ENCODE results near the gene CST11.

CST11 gene

GRCh38 chr20:23437126-23437899 is 15.4 kb downstream of the CST11 start:
- Histone ChIP-seq H3K36me3 (replicated peaks; ENCODE audit: insufficient read depth, low read length) (no peaks in the 10 kb centered on the region), H2AFZ (ENCODE audit: low read length) (no peak overlapping the region), H3K4me3 (ENCODE audit: low read length) (no peak overlapping the region), H3K79me2 (ENCODE audit: low read length) (no peaks in the 10 kb centered on the region), H3K9ac (ENCODE audit: low read length) (no peak overlapping the region), H3K4me2 (ENCODE audit: low read depth, low read length) (no peak overlapping the region), H4K20me1 (ENCODE audit: insufficient read depth, low read length) (no peaks in the 10 kb centered on the region), H3K27ac (ENCODE audit: low read length) (no peak overlapping the region), H3K27me3 (replicated peaks; ENCODE audit: insufficient read depth, low read length) (no peaks in the 10 kb centered on the region), H3F3A (ENCODE audit: insufficient read depth, low read length) (no peaks in the 10 kb centered on the region), H3K9me2 (replicated peaks; ENCODE audit: insufficient read depth, low read length) (no peaks in the 10 kb centered on the region), H3K4me1 (ENCODE audit: low read length) (no peaks in the 10 kb centered on the region), H3K9me3 (replicated peaks; ENCODE audit: insufficient read depth, low read length) (no peaks in the 10 kb centered on the region)
- DNase-seq = no peak
- TF ChIP-seq EZH2 (optimal IDR thresholded peaks at IDR 0.05; ENCODE audit: low read depth, low read length) = no peak
- TF ChIP-seq, protein P1, sequence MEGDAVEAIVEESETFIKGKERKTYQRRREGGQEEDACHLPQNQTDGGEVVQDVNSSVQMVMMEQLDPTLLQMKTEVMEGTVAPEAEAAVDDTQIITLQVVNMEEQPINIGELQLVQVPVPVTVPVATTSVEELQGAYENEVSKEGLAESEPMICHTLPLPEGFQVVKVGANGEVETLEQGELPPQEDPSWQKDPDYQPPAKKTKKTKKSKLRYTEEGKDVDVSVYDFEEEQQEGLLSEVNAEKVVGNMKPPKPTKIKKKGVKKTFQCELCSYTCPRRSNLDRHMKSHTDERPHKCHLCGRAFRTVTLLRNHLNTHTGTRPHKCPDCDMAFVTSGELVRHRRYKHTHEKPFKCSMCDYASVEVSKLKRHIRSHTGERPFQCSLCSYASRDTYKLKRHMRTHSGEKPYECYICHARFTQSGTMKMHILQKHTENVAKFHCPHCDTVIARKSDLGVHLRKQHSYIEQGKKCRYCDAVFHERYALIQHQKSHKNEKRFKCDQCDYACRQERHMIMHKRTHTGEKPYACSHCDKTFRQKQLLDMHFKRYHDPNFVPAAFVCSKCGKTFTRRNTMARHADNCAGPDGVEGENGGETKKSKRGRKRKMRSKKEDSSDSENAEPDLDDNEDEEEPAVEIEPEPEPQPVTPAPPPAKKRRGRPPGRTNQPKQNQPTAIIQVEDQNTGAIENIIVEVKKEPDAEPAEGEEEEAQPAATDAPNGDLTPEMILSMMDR (IDR thresholded peaks at IDR 0.05; ENCODE audit: low read length) = no peak
- TF ChIP-seq EZH2phosphoT487 (IDR thresholded peaks at IDR 0.05; ENCODE audit: low read length) = no peak

GRCh38 chr20:23436681-23437080 is 16.0 kb downstream of the CST11 start:
- no peak overlapping the region for H3K4me2 ChIP-seq (ENCODE audit: low read depth, low read length)
- H2AFZ ChIP-seq (ENCODE audit: low read length) = no peak overlapping the region
- DNase-seq = no peak
- no peaks in the 10 kb centered on the region for H3K4me1 ChIP-seq (ENCODE audit: low read length)
- H3F3A ChIP-seq (ENCODE audit: insufficient read depth, low read length) = no peaks in the 10 kb centered on the region
- H3K36me3 ChIP-seq (replicated peaks; ENCODE audit: insufficient read depth, low read length) = no peaks in the 10 kb centered on the region
- no peak overlapping the region for H3K9ac ChIP-seq (ENCODE audit: low read length)
- TF ChIP-seq, protein P1 (IDR thresholded peaks at IDR 0.05; ENCODE audit: low read length) = no peak
- TF ChIP-seq EZH2phosphoT487 (IDR thresholded peaks at IDR 0.05; ENCODE audit: low read length) (no peak), EZH2 (optimal IDR thresholded peaks at IDR 0.05; ENCODE audit: low read depth, low read length) (no peak)
- H3K9me3 ChIP-seq (replicated peaks; ENCODE audit: insufficient read depth, low read length) = no peaks in the 10 kb centered on the region
- H3K9me2 ChIP-seq (replicated peaks; ENCODE audit: insufficient read depth, low read length) = no peaks in the 10 kb centered on the region
- H3K79me2 ChIP-seq (ENCODE audit: low read length) = no peaks in the 10 kb centered on the region
- H3K4me3 ChIP-seq (ENCODE audit: low read length) = no peak overlapping the region
- no peaks in the 10 kb centered on the region for H3K27me3 ChIP-seq (replicated peaks; ENCODE audit: insufficient read depth, low read length)
- H4K20me1 ChIP-seq (ENCODE audit: insufficient read depth, low read length) = no peaks in the 10 kb centered on the region
- no peak overlapping the region for H3K27ac ChIP-seq (ENCODE audit: low read length)

DNA sequence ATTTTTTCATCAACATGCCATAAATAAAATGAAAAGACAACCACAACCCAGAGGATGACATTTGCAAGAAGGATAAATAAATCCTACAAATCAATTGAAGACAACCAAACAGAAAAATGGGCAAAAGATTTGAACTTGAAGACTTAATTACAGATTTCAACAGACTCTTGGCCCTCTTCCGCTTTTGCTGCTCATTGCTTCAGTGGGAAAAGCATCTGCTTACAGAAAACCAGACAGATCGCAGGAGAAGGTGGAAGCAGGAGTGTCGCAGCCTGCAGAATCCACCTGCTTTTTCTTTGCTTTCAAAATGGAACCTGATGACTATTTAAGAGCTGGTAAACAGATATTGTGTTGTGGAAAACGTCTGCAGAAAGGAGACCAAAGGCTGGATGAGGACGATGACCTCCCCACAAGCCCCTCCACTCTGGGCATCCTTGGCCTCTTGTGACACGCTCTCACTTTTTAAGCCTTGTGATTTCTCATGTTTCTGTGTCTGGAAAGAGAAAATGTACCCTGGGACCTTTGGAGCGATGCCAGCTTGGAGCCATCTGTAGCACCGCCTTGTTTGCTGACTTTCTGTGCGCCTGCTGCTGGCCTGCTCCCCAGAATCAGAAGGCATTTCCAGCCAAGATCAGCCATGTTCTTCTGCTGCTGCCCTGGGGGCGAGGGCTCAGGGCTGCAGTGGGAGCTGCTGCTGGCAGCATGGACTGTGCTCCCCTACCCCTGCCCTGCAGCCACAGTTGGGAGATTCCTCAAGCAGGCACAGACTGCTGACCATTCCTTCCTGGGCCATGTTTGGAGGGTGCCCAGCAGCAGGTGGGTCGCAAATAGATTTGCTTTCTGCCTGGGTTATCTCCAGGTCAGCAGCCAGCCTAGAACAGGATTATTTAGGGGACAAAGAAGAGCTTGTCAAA is 16.8 kb downstream of the CST11 start:
- Histone ChIP-seq H3K36me3 (replicated peaks; ENCODE audit: insufficient read depth, low read length) (no peaks in the 10 kb centered on the region), H3K27ac (ENCODE audit: low read length) (no peak overlapping the region), H2AFZ (ENCODE audit: low read length) (no peak overlapping the region), H3K4me1 (ENCODE audit: low read length) (no peaks in the 10 kb centered on the region), H3K9ac (ENCODE audit: low read length) (no peak overlapping the region), H4K20me1 (ENCODE audit: insufficient read depth, low read length) (no peaks in the 10 kb centered on the region), H3K9me3 (replicated peaks; ENCODE audit: insufficient read depth, low read length) (no peaks in the 10 kb centered on the region), H3K27me3 (replicated peaks; ENCODE audit: insufficient read depth, low read length) (no peaks in the 10 kb centered on the region), H3K9me2 (replicated peaks; ENCODE audit: insufficient read depth, low read length) (no peaks in the 10 kb centered on the region), H3K4me2 (ENCODE audit: low read depth, low read length) (no peak overlapping the region), H3F3A (ENCODE audit: insufficient read depth, low read length) (no peaks in the 10 kb centered on the region), H3K79me2 (ENCODE audit: low read length) (no peaks in the 10 kb centered on the region), H3K4me3 (ENCODE audit: low read length) (no peak overlapping the region)
- TF ChIP-seq EZH2phosphoT487 (IDR thresholded peaks at IDR 0.05; ENCODE audit: low read length) = no peak
- no peak for TF ChIP-seq EZH2 (optimal IDR thresholded peaks at IDR 0.05; ENCODE audit: low read depth, low read length)
- TF ChIP-seq, protein P1 (IDR thresholded peaks at IDR 0.05; ENCODE audit: low read length) = no peak
- DNase-seq = no peak
